ENCODE measurements around the gene ITSN2. TPM values are rescaled to one million over a fixed set of nuclear protein-coding genes. Genes with fewer than 3 reads are reported as not detected.
"Not testable (repeated sequence)": the region's sequence is repeated elsewhere in the genome, so short reads cannot be mapped to it uniquely, and the experiment has no call there.

Gene ITSN2
- total RNA-seq, 2 donors from 2014 or later = 38.2 to 38.5 TPM

GRCh38 chr2:24204505-24204904, 155.8 kb downstream of the ITSN2 start:
- no peak for TF ChIP-seq CTCF (IDR thresholded peaks at IDR 0.05)
- no peaks in the 10 kb centered on the region for H3K9me3 ChIP-seq
- H3K4me1 ChIP-seq = no peaks in the 10 kb centered on the region
- intact Hi-C loops (cut with DNase I) = no loop called here
- no peaks in the 10 kb centered on the region for H3K27me3 ChIP-seq
- H3K36me3 ChIP-seq = peaks cover 19% of the 10 kb centered on the region
- DNase-seq = no peak
- no peak overlapping the region for H3K27ac ChIP-seq
- no peak overlapping the region for H3K4me3 ChIP-seq
- H3K9ac ChIP-seq (ENCODE audit: low read depth in 2 of 2, low read length in 2 of 2) = no peak overlapping the region

DNA sequence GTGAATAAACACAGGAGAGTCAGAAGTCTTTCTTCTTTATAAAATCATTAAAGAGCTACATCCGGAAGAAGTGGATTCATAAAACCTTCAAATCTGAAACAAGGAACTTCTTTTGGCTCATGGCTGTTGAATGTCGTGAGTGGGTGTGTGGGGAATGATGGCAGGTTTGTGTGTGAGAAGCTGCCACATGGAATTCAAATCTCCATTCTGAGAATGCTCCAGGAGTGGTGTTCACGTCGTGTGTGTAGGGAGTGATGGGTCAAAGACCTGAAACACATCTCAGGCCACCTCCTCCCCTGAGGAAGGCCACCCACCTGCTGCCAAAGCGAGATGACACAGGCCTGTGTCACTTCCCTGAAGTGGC, 156.6 kb downstream of the ITSN2 start:
- intact Hi-C loops (cut with DNase I) = no loop called here
- H3K36me3 ChIP-seq = peaks cover 17% of the 10 kb centered on the region

DNA sequence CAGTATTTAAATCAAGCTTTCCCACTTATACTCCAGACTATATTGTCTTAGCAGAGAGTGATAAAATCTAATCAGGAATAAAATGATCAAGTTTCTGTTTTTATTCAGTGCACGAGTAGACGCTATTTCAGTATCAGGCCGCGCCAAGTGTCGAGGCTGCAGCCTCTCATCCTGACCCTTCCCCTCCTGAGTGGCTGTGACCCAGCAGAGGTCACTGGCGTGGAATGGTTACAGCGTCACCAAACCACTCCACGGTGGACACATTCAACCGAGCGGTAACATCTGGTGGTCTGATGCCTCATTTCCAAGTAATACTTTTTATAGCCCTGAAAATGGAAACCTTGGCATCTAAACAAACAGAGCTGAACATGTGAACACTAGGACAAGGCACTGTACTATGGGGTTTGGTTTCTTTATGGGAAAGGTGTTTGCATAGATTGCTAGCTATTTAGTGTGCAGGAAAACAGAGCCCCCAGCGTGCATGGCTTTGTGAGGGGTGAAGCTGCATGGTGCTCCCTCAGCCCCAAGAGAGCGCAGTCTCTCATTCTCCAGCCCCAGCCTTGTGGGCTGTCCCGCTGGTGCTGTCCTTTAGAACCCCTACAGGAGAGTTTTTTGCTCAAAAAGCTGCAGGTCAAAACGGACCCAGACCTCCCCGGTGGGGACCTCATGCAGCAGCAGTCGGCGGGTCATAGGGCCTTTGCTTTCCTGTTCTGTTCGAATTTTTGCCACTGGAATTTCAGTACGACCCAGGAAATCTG, 157.1 kb downstream of the ITSN2 start:
- H3K4me3 ChIP-seq = no peak overlapping the region
- H3K9me3 ChIP-seq = no peaks in the 10 kb centered on the region
- TF ChIP-seq CTCF (IDR thresholded peaks at IDR 0.05) = no peak
- intact Hi-C loops (cut with DNase I) = no loop called here
- peaks cover 12% of the 10 kb centered on the region for H3K36me3 ChIP-seq
- H3K27me3 ChIP-seq = no peaks in the 10 kb centered on the region
- H3K4me1 ChIP-seq = no peaks in the 10 kb centered on the region
- no peak overlapping the region for H3K27ac ChIP-seq
- DNase-seq = no peak
- H3K9ac ChIP-seq (ENCODE audit: low read depth in 2 of 2, low read length in 2 of 2) = no peak overlapping the region

More for the DNA sequence above, 156.6 kb downstream of the ITSN2 start:
- Histone ChIP-seq H3K9me3 (no peaks in the 10 kb centered on the region), H3K4me1 (no peaks in the 10 kb centered on the region), H3K27ac (no peak overlapping the region), H3K9ac (ENCODE audit: low read depth in 2 of 2, low read length in 2 of 2) (no peak overlapping the region), H3K4me3 (no peak overlapping the region), H3K27me3 (no peaks in the 10 kb centered on the region)
- TF ChIP-seq CTCF (IDR thresholded peaks at IDR 0.05) = no peak
- no peak for DNase-seq

DNA sequence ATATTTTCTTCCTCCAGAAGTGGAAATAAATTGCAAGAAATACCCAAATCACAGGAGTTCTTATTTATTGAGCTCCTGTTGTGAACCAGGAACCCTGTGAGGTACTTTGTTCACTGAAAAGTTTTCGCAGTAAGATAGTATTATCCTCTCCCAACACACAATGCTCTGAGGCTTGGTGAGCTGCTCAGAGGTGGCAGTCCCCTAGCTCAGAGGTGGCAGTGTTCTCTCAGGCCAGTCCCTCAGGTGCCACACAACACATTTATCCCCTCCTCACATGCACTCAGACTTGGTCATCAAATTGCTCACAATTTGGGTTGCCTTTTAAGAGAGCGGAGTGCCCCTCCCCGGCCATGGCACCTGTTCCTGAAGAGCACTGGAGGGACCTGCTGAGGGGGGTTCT, 159.5 kb downstream of the ITSN2 start:
- DNase-seq = no peak
- H3K36me3 ChIP-seq = peaks cover 8% of the 10 kb centered on the region
- no peaks in the 10 kb centered on the region for H3K4me1 ChIP-seq
- H3K4me3 ChIP-seq = no peak overlapping the region
- intact Hi-C loops (cut with DNase I) = no loop called here
- H3K27ac ChIP-seq = no peak overlapping the region
- TF ChIP-seq CTCF (IDR thresholded peaks at IDR 0.05) = no peak
- H3K9ac ChIP-seq (ENCODE audit: low read depth in 2 of 2, low read length in 2 of 2) = no peak overlapping the region
- no peaks in the 10 kb centered on the region for H3K9me3 ChIP-seq
- H3K27me3 ChIP-seq = no peaks in the 10 kb centered on the region

DNA sequence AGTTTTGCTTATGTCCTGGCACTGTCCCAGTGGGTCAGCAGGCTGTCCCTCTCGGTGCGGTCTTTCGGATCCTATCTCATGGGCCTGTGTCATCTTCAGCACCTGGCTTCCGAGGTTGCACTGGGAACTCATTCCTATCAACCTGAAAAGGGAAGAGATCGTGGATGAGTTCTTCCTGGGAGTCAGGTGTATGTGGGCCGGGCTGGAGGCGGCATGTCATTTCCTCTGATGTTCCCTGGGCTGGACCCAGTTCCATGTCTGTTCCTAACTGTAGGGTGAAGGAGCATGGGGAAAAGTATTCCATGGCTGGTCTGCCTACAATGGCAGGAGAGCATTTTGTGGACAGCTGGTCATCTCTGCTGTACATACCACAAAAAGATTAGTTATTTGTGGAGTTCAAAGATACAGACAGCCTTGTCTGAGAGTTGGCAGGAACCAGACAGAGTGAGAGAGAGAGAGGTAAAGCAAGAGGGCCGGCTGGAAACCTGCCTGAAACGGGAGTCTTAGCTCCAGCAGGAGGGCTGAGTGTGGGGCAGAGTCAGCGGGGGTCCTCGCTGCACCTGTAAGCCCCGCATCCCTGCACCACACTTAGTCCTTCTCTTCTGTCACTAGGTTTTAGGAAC, 160.3 kb downstream of the ITSN2 start:
- Histone ChIP-seq H3K9me3 (no peaks in the 10 kb centered on the region), H3K36me3 (peaks cover under 1% of the 10 kb centered on the region), H3K27me3 (no peaks in the 10 kb centered on the region), H3K9ac (ENCODE audit: low read depth in 2 of 2, low read length in 2 of 2) (no peak overlapping the region), H3K4me3 (no peak overlapping the region), H3K27ac (no peak overlapping the region), H3K4me1 (no peaks in the 10 kb centered on the region)
- intact Hi-C loops (cut with DNase I) = no loop called here
- DNase-seq = no peak
- no peak for TF ChIP-seq CTCF (IDR thresholded peaks at IDR 0.05)

- H3K27ac ChIP-seq; H3K4me3 ChIP-seq; DNase-seq; H3K9ac ChIP-seq (ENCODE audit: low read depth in 2 of 2, low read length in 2 of 2); H3K36me3 ChIP-seq; H3K27me3 ChIP-seq; H3K4me1 ChIP-seq; intact Hi-C loops (cut with DNase I); H3K9me3 ChIP-seq: not testable (repeated sequence)
These were observed 163.1 kb downstream of the ITSN2 start for GRCh38 chr2:24197213-24197612.

Measured in colonic mucosa (tissue), 4 donors.